ENCODE results near the gene PTK6. TPM values are rescaled to one million over a fixed set of nuclear protein-coding genes. Genes with fewer than 3 reads are reported as not detected.

Gene PTK6
- total and polyA plus RNA-seq, 2 donors (not counting 1 experiment from before 2014, with no cell fraction given) = 0.86 to 2.3 TPM

DNA sequence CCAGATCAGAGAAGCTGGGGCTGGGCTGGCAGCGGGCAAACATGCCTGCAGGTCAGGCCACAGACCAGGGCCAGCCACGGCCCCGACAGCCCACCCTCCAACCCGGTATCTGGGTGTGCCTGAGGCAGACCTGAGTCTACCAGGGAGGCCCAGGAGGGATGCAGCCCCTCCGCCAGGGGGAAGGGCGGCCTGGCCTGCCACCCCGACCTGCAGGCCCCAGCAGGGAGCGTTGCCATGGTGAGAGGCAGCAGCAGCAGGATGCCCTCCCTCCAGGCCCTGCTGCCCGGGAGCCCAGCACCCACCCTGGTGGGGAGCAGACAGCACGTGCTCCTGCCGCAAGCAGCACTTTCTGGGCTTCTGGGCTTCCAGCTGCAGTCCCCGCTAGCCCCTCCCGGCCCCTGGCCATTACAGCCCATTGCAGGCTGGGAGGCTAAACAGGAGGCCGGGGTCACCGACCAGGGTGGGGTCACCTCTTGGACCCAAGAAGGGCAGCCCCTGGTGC lies 34.5 kb downstream of the PTK6 start:
- no peaks in the 10 kb centered on the region for H4K20me1 ChIP-seq (ENCODE audit: control insufficient read depth, insufficient read depth, low read length, poor library complexity, severe bottlenecking)
- no peak overlapping the region for H3K4me3 ChIP-seq (ENCODE audit: control extremely low read depth in 1 of 5, extremely low read depth in 1 of 5, insufficient read depth in 1 of 5, low read depth in 2 of 5, low read length in 4 of 5)
- H3K9me3 ChIP-seq (ENCODE audit: control extremely low read depth in 1 of 3, control insufficient read depth in 2 of 3, insufficient read depth in 1 of 3, low read length in 2 of 3) = peaks cover 0 to 34% (median 0%) of the 10 kb centered on the region in 3 donors
- H3K4me1 Mint-ChIP-seq = no peaks in the 10 kb centered on the region
- peaks cover 0 to 27% (median 8%) of the 10 kb centered on the region in 4 experiments for H3K27me3 ChIP-seq (replicated peaks in 1 of 4; ENCODE audit: control extremely low read depth in 1 of 4, control insufficient read depth in 3 of 4, insufficient read depth in 4 of 4, low read length in 3 of 4)
- no peak overlapping the region for H3K27ac Mint-ChIP-seq
- H3K9ac ChIP-seq (ENCODE audit: low read length) = no peak overlapping the region
- 79% methylated on average over 14 of the region's 15 CpGs for WGBS (ENCODE audit: insufficient coverage)
- intact Hi-C loops (cut with micrococcal nuclease) = no loop called here
- no peak for TF ChIP-seq EZH2 (IDR thresholded peaks at IDR 0.05; ENCODE audit: borderline replicate concordance, insufficient read depth, low read depth, low read length, poor library complexity, severe bottlenecking)
- TF ChIP-seq, protein P1, sequence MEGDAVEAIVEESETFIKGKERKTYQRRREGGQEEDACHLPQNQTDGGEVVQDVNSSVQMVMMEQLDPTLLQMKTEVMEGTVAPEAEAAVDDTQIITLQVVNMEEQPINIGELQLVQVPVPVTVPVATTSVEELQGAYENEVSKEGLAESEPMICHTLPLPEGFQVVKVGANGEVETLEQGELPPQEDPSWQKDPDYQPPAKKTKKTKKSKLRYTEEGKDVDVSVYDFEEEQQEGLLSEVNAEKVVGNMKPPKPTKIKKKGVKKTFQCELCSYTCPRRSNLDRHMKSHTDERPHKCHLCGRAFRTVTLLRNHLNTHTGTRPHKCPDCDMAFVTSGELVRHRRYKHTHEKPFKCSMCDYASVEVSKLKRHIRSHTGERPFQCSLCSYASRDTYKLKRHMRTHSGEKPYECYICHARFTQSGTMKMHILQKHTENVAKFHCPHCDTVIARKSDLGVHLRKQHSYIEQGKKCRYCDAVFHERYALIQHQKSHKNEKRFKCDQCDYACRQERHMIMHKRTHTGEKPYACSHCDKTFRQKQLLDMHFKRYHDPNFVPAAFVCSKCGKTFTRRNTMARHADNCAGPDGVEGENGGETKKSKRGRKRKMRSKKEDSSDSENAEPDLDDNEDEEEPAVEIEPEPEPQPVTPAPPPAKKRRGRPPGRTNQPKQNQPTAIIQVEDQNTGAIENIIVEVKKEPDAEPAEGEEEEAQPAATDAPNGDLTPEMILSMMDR (IDR thresholded peaks at IDR 0.05) = no peak
- H3K4me2 ChIP-seq (replicated peaks; ENCODE audit: low read depth, low read length, poor library complexity, severe bottlenecking) = no peak overlapping the region
- H3K79me2 ChIP-seq (ENCODE audit: control insufficient read depth, insufficient read depth, low read length) = no peaks in the 10 kb centered on the region
- POLR2A ChIA-PET = no interaction called here
- peaks cover 13 to 16% of the 10 kb centered on the region in 2 donors for H3K4me1 ChIP-seq (ENCODE audit: control insufficient read depth in 2 of 2, insufficient read depth in 2 of 2, low read length in 2 of 2)
- no peaks in the 10 kb centered on the region for H3K36me3 ChIP-seq (replicated peaks in 1 of 2; ENCODE audit: control extremely low read depth in 1 of 2, control insufficient read depth in 1 of 2, extremely low read depth in 1 of 2, insufficient read depth in 2 of 2, low read length in 1 of 2)
- H3K27ac ChIP-seq (ENCODE audit: low read length in 2 of 2) = no peak overlapping the region
- peaks cover 2% of the 10 kb centered on the region for H3K9me3 Mint-ChIP-seq (ENCODE audit: insufficient read depth)
- H2AFZ ChIP-seq (ENCODE audit: insufficient read depth, low read depth, low read length, poor library complexity, severe bottlenecking) = no peak overlapping the region
- peaks cover 18% of the 10 kb centered on the region for H3K27me3 Mint-ChIP-seq
- H3K4me3 Mint-ChIP-seq = no peak overlapping the region
- ATAC-seq (ENCODE audit: low read depth) (no peak), DNase-seq (no peak)
- CTCF ChIA-PET = interaction anchor here (1.1 kb wide), 1 partner anchor 9 kb away, joined by 3 read pairs; no protein-coding TSS in a partner anchor

DNA sequence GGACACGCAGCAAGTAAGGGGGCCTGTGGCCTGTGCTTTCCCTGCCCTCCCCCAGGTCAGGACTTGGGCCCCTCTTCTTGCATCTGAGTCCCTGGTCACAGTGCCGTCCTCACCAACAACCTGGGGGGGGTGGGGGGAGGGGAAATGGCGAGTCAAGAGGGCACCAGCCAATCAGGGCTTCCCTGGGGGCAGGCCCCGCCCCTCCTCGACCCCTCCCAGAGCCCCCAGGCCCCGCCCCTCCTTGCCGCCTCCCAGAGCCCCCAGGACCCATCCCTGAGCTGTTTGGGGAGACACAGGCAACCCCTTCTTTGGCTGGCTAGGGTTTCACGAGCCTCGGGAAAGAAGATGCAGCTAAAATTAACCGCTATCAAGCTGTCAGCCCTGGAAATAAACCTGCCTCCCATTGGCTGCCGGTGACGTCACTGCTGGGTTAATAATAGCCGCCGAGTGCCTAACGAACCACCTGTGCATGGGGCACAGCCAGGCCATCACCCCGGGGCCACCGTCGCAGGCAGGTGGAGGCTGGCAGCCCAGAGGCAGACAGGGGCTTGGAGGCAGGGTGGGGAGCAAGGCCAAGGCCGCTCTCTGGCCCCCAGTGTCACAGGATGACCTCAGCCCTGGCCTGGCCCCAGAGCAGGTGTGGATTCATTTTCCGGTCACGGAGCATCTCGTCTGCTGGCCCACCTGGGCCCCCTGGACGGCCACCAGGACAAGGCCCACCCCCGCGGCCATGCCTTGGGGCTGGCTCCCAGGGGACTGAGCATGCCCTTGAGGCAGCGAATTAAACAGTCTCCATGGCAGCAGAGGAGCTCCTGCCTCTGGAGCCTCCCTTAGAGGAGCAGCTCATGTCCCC lies 35.1 kb downstream of the PTK6 start:
- H3K4me1 Mint-ChIP-seq = peaks cover 2% of the 10 kb centered on the region
- intact Hi-C loops (cut with micrococcal nuclease) = no loop called here
- H3K9me3 Mint-ChIP-seq (ENCODE audit: insufficient read depth) = peaks cover 2% of the 10 kb centered on the region
- H3K27ac Mint-ChIP-seq = no peak overlapping the region
- no peak for TF ChIP-seq EZH2 (IDR thresholded peaks at IDR 0.05; ENCODE audit: borderline replicate concordance, insufficient read depth, low read depth, low read length, poor library complexity, severe bottlenecking)
- TF ChIP-seq, protein P1 (IDR thresholded peaks at IDR 0.05) = no peak
- no peak overlapping the region for H3K4me3 Mint-ChIP-seq
- ATAC-seq (ENCODE audit: low read depth) (no peak), DNase-seq (no peak)
- Histone ChIP-seq H3K4me1 (ENCODE audit: control insufficient read depth in 2 of 2, insufficient read depth in 2 of 2, low read length in 2 of 2) (peaks cover 14 to 16% of the 10 kb centered on the region in 2 donors), H3K27me3 (replicated peaks in 1 of 4; ENCODE audit: control extremely low read depth in 1 of 4, control insufficient read depth in 3 of 4, insufficient read depth in 4 of 4, low read length in 3 of 4) (peaks cover 0 to 33% (median 11%) of the 10 kb centered on the region in 4 experiments), H3K9ac (ENCODE audit: low read length) (no peak overlapping the region), H4K20me1 (ENCODE audit: control insufficient read depth, insufficient read depth, low read length, poor library complexity, severe bottlenecking) (no peaks in the 10 kb centered on the region), H2AFZ (ENCODE audit: insufficient read depth, low read depth, low read length, poor library complexity, severe bottlenecking) (no peak overlapping the region), H3K9me3 (ENCODE audit: control extremely low read depth in 1 of 3, control insufficient read depth in 2 of 3, insufficient read depth in 1 of 3, low read length in 2 of 3) (peaks cover 0 to 34% (median 0%) of the 10 kb centered on the region in 3 donors), H3K4me2 (replicated peaks; ENCODE audit: low read depth, low read length, poor library complexity, severe bottlenecking) (no peak overlapping the region), H3K27ac (ENCODE audit: low read length in 2 of 2) (no peak overlapping the region), H3K4me3 (ENCODE audit: control extremely low read depth in 1 of 5, extremely low read depth in 1 of 5, insufficient read depth in 1 of 5, low read depth in 2 of 5, low read length in 4 of 5) (no peak overlapping the region), H3K36me3 (replicated peaks in 1 of 2; ENCODE audit: control extremely low read depth in 1 of 2, control insufficient read depth in 1 of 2, extremely low read depth in 1 of 2, insufficient read depth in 2 of 2, low read length in 1 of 2) (no peaks in the 10 kb centered on the region), H3K79me2 (ENCODE audit: control insufficient read depth, insufficient read depth, low read length) (no peaks in the 10 kb centered on the region)
- ChIA-PET CTCF (no interaction called here), POLR2A (no interaction called here)
- peaks cover 20% of the 10 kb centered on the region for H3K27me3 Mint-ChIP-seq
- WGBS (ENCODE audit: insufficient coverage) = 45% methylated on average over 24 of the region's 26 CpGs
